Lower leg skin (tissue), 4 donors: ENCODE data around the gene ETNK2. TPM values are rescaled to one million over a fixed set of nuclear protein-coding genes. Genes with fewer than 3 reads are reported as not detected.

ENCODE experiments used
- DNase-seq, 2 donors: peaks; one replicate each; pipeline ENCODE4 v3.0.0-alpha.2; 2019; ENCODE audit warnings: low spot score in 2 of 2
- H3K4me3 ChIP-seq: fragments of 200-600 bp; sonication (generic); 2 replicates; pipeline ENCODE4 v1.5.1; 2017; ENCODE audit warnings: mild to moderate bottlenecking, low read depth; ENCODE audit not compliant: poor library complexity, severe bottlenecking
- CTCF ChIP-seq, 3 donors: fragments of 450-650 bp; IDR thresholded peaks; one replicate each; pipeline ENCODE4 v1.5.1; 2016; ENCODE audit warnings: antibody characterized with exemption in 3 of 3, mild to moderate bottlenecking in 3 of 3, moderate library complexity in 2 of 3
- POLR2A ChIP-seq, 2 donors: fragments of 450-650 bp; IDR thresholded peaks; one replicate each; pipeline ENCODE4 v1.6.1; 2016 to 2017; ENCODE audit warnings: antibody characterized with exemption in 2 of 2, mild to moderate bottlenecking in 1 of 2, moderate library complexity in 1 of 2
- WGBS, 2 donors: methylation state at CpG; one replicate each; pipeline ENCODE4 v1.1.5; 2018; 5-methylcytosine and 5-hydroxymethylcytosine counted together
- intact Hi-C: fragments of 100-400 bp; cut with DNase I; formaldehyde crosslinking; loops from one replicate; pipeline ENCODE4 v1.15.0; 2023; ENCODE audit warnings: low total_unique reads
- total RNA-seq, 4 donors: library from RNA; depleted of rRNA; stranded (reverse); fragments of >200 nt; gene quantifications; one replicate each; pipeline ENCODE4 v1.1.0, GENCODE V29; 2016

Gene ETNK2
- total RNA-seq, 4 donors from 2014 or later = 21.5 to 53.8 (median 42.6) TPM

DNA sequence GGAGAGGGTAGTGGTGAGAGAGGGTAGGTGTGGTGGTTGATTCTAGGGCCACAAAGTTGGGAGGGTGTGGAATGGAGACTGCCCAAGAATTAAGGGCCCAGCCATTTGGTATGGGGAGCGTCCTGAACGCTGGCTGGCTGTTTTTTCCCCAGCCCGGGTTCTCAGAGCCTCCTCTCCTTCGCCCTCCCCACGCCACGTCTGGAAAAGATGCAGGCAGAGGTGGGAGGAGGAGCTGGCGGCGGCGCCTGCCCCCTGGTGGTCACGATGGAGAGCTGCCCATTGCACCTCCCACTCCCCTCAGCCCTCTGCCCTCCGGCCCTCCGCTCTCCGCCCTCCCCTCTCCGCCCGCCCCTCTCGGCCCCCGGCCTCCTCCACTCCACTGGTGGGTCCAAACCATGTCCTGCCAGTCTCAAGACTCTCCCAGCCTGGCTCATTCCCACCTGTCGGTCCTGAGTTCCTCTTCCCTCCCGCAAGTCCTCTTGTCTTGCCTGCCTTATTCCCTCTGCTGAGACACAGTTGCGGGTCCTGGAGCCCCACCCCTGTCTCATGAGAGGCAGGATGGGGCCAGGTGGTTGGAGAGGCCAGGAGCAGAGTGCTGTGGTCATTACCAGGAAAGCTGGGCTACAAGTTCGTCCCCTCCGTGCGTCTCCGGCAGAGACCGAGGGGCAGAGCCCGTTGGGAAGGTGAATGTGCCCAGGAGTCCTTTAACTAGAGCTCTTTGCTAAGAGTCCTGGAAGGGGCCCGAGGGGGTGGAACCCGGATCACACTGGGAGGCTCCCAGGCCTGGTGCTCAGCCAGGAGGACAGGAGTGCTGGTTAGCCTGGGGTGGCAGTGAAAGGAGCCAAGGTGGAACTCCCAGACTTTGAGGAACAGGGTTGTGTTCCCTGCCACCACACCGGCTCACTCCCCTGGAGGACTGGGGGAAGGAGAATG lies 22.6 kb downstream of the ETNK2 start:
- no peak overlapping the region for H3K4me3 ChIP-seq
- DNase-seq = peak; percentile 65 to 94
- TF ChIP-seq CTCF (IDR thresholded peaks at IDR 0.05) (peak in 1 of 3 donors; percentile 87), POLR2A (IDR thresholded peaks at IDR 0.05) (no peak)
- WGBS, 2 donors = 17 to 18% methylated on average over 29 of the region's 29 CpGs
- intact Hi-C loops = loop anchor here (5.0 kb wide), 1 partner anchor 262 kb away; no protein-coding TSS in a partner anchor

DNA sequence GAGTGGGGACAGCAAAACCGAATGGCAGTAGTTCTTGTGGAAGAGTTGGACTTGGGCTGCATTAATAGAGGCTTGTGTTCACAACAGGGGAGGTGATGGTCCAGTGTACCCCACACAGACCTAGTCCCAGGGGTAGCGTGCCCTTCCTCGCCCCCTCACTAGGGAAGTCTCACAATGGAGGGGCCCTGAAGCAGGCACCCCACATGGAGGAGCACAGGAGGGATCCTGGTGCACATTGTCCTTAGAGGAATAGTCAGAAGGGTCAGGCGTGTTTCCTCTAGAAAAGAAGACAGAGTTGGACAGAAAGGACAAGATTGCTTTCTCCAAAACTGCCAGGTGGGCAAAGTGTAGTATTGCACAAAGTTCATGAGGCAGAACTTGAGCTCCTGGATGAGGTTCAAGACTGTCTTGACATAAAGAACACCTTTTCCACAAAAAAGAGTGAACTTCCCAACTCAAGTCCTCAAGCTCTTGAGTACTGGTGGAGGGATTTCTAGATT lies 23.3 kb downstream of the ETNK2 start:
- no peak overlapping the region for H3K4me3 ChIP-seq
- no peak for TF ChIP-seq CTCF (IDR thresholded peaks at IDR 0.05)
- no peak for TF ChIP-seq POLR2A (IDR thresholded peaks at IDR 0.05)
- no peak for DNase-seq
- intact Hi-C loops = loop anchor here (5.0 kb wide), 1 partner anchor 261 kb away; no protein-coding TSS in a partner anchor
- WGBS, 2 donors = 71 to 76% methylated on average over 4 of the region's 4 CpGs

- intact Hi-C loops = loop anchor here (5.0 kb wide), 1 partner anchor 260 kb away; no protein-coding TSS in a partner anchor
- H3K4me3 ChIP-seq = no peak overlapping the region
- 22 to 37% methylated on average over 5 of the region's 5 CpGs for WGBS, 2 donors
- TF ChIP-seq CTCF (IDR thresholded peaks at IDR 0.05) (peak in 1 of 3 donors; percentile 98), POLR2A (IDR thresholded peaks at IDR 0.05) (no peak)
- peak; percentile 68 to 94 for DNase-seq
These were observed 24.1 kb downstream of the ETNK2 start for GRCh38 chr1:204127597-204128242.

GRCh38 chr1:204126956-204127355 lies 24.9 kb downstream of the ETNK2 start:
- intact Hi-C loops = loop anchor here (5.0 kb wide), 1 partner anchor 260 kb away; no protein-coding TSS in a partner anchor
- no peak for TF ChIP-seq POLR2A (IDR thresholded peaks at IDR 0.05)
- no peak for TF ChIP-seq CTCF (IDR thresholded peaks at IDR 0.05)
- H3K4me3 ChIP-seq = no peak overlapping the region
- DNase-seq = no peak
- 49 to 50% methylated on average over 7 of the region's 7 CpGs for WGBS, 2 donors

- WGBS, 2 donors = 46 to 52% methylated on average over 8 of the region's 8 CpGs
- DNase-seq = no peak
- no peak overlapping the region for H3K4me3 ChIP-seq
- TF ChIP-seq CTCF (IDR thresholded peaks at IDR 0.05) = no peak
- TF ChIP-seq POLR2A (IDR thresholded peaks at IDR 0.05) = no peak
- intact Hi-C loops = loop anchor here (5.0 kb wide), 1 partner anchor 259 kb away; no protein-coding TSS in a partner anchor
These were observed 25.5 kb downstream of the ETNK2 start for GRCh38 chr1:204126386-204126785.
